ENCODE results near the gene ERVH48-1.
"Not testable (repeated sequence)": the region's sequence is repeated elsewhere in the genome, so short reads cannot be mapped to it uniquely, and the experiment has no call there.

The ERVH48-1 gene

GRCh38 chr21:42908484-42908883, 16.9 kb downstream of the ERVH48-1 start:
- DNase-seq (ENCODE audit: low spot score) = not testable (repeated sequence)

GRCh38 chr21:42906233-42906632, 19.2 kb downstream of the ERVH48-1 start:
- no peak for DNase-seq (ENCODE audit: low spot score)

GRCh38 chr21:42905195-42905594, 20.2 kb downstream of the ERVH48-1 start:
- no peak for DNase-seq (ENCODE audit: low spot score)

- DNase-seq (ENCODE audit: low spot score) = no peak
Observed at GRCh38 chr21:42903817-42904216, 21.6 kb downstream of the ERVH48-1 start.

- DNase-seq (ENCODE audit: low spot score) = no peak
Observed at GRCh38 chr21:42900446-42900845, 25.0 kb downstream of the ERVH48-1 start.

GRCh38 chr21:42892931-42893755, 32.3 kb downstream of the ERVH48-1 start, which contains the start of gene NDUFV3:
TSS of gene NDUFV3 (plus strand) at chr21:42893309. CDS start at chr21:42893334, 25 bp downstream.
- DNase-seq (ENCODE audit: low spot score) = peak; percentile 97

- DNase-seq (ENCODE audit: low spot score) = no peak
Observed at GRCh38 chr21:42892582-42892930, 32.9 kb downstream of the ERVH48-1 start.

GRCh38 chr21:42887326-42887725, 38.1 kb downstream of the ERVH48-1 start:
- no peak for DNase-seq (ENCODE audit: low spot score)

GRCh38 chr21:42883921-42884320, 41.5 kb downstream of the ERVH48-1 start:
- no peak for DNase-seq (ENCODE audit: low spot score)

- no peak for DNase-seq (ENCODE audit: low spot score)
Observed at GRCh38 chr21:42880352-42880751, 45.1 kb downstream of the ERVH48-1 start.

GRCh38 chr21:42878993-42879787, 46.2 kb downstream of the ERVH48-1 start, which contains the start of gene WDR4:
TSS of gene WDR4 (minus strand) at chr21:42879539. CDS start at chr21:42879495, 44 bp downstream.
- peak; percentile 97 for DNase-seq (ENCODE audit: low spot score)

GRCh38 chr21:42878678-42878992, 46.8 kb downstream of the ERVH48-1 start:
- no peak for DNase-seq (ENCODE audit: low spot score)

- DNase-seq (ENCODE audit: low spot score) = not testable (repeated sequence)
Observed at GRCh38 chr21:42875811-42876210, 49.6 kb downstream of the ERVH48-1 start.

GRCh38 chr21:42873096-42873495, 52.3 kb downstream of the ERVH48-1 start:
- no peak for DNase-seq (ENCODE audit: low spot score)

GRCh38 chr21:42868196-42868595, 57.2 kb downstream of the ERVH48-1 start:
- DNase-seq (ENCODE audit: low spot score) = no peak

Small RNA genes within 50 kb of the gene (small RNA-seq; reads per million reads assigned to genes)
- gene MIR5692B = 0 reads per million in 2 experiments

Measured in SK-N-DZ (cell line).